OCI-LY3 (cell line): ENCODE measurements around the gene SOX13.

ENCODE experiments used
- CTCF ChIP-seq: fragments of 200-600, 300-600 bp; sonication (generic); IDR thresholded peaks from 2 replicates; pipeline ENCODE4 v1.5.1; 2014; ENCODE audit warnings: antibody characterized with exemption, low read length, low read depth
- EZH2phosphoT487 ChIP-seq: fragments of 200-600 bp; shearing (Covaris generic); IDR thresholded peaks from 2 replicates; pipeline ENCODE4 v1.6.1; 2018; ENCODE audit warnings: antibody characterized with exemption, mixed run types, low read depth

GRCh38 chr1:204128464-204128963 lies 55.6 kb downstream of the SOX13 start:
- TF ChIP-seq CTCF (no peak), EZH2phosphoT487 (no peak)
